NCI-H2171 treated with DMSO at 0.1 percent for 48 hours (cell line): ENCODE results near the gene ITGAV.

Experiments
- DNase-seq: peaks from one replicate; lab custom pipeline; 2025; lab: John Stamatoyannopoulos, UW

ITGAV gene

DNA sequence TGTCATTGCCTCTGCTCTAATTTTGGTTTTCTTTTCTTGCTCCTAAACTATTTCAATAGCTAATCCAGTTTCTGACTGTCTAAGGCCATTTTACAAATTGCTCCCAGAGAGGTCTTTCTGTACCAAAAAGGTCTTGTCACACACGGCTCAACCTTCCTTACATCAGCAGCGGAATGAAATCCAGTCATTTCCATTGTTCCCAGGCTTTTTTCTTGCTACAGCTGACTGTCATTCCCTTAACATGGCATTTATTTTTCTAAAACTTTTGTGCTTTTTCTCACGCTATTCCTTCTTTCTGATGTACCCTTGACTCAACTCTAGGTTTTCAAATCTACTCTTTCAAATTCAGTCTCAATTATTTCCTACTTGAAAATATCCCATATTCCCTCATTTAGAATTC is 128.3 kb downstream of the ITGAV start:
- peak; percentile 28 for DNase-seq

DNA sequence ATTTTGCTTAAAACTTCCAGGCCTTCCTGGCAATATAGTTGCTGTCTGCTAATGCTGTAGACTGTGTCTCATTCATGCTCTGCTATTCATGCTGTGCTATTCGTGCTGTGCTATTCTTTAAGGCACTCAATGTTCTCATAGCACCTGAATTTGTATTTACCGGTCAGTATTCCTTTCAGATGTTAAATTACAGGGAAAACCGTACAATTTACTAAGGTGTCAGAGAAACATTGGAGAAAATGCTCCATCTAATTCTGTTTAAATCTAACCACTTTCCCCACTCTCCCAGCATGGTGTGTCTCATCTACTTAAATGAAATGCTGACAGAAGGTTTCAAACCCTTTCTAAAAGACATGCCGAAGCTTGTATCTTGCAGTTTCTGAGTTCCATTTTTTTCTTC is 129.0 kb downstream of the ITGAV start:
- peak; percentile 81 for DNase-seq

GRCh38 chr2:186721956-186722355 is 132.1 kb downstream of the ITGAV start:
- DNase-seq = no peak

GRCh38 chr2:186724736-186725135 is 134.9 kb downstream of the ITGAV start:
- DNase-seq = no peak

DNA sequence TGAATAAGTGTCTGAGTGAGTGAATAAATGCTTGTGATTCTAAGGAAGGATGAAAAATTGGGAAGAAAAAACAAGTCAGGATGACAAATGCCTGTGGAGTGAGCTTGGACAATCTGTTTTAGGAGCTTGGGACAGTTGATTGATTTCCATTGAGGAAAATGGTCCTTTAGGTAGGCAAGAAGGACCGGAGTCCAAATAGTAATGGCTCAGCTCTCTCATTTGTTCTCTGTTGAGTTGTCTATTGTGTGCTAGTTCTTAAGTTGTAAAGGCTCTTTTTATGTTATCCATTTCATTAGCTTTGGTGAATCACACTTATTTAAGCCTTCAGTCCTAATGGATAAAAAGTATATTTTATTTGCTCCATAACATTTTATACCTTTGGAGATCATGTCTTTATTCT is 135.9 kb downstream of the ITGAV start:
- no peak for DNase-seq

GRCh38 chr2:186726938-186727337 is 137.1 kb downstream of the ITGAV start:
- DNase-seq = no peak

DNA sequence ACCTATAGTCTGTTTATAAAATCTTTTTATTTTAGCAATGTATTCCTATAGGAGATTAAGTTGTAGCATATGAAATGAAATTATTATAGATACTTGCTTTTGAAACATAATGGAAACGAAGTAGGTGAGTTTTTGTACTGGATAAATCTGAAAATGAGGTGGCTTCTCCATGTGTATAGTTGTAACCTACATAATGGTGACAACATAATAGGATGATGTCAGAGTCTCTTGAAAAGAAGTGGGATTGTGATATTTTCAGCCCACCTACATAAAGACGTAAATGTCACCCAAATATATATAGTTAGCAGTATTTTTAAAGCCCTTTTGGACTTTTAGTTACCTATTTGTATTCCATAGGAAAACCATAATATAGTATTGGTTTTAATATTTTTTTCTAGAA is 138.8 kb downstream of the ITGAV start:
- DNase-seq = no peak
